Neuron (in vitro differentiated cells): ENCODE data around the gene SLC17A5.
"Not testable (repeated sequence)": the region's sequence is repeated elsewhere in the genome, so short reads cannot be mapped to it uniquely, and the experiment has no call there.

Experiments
- H2AFZ ChIP-seq: one replicate; pipeline ENCODE4 v1.6.1; 2013; ENCODE audit warnings: low read depth, mild to moderate bottlenecking, inconsistent platforms, low read length, moderate library complexity
- H3K27me3 ChIP-seq: one replicate; pipeline ENCODE4 v1.6.1; 2013; ENCODE audit warnings: low read length; ENCODE audit not compliant: insufficient read depth
- H3K36me3 ChIP-seq: one replicate; pipeline ENCODE4 v1.6.1; 2013; ENCODE audit warnings: low read length; ENCODE audit not compliant: insufficient read depth
- H3K4me1 ChIP-seq: one replicate; pipeline ENCODE4 v1.6.1; 2013; ENCODE audit warnings: low read length; ENCODE audit not compliant: insufficient read depth
- H3K4me3 ChIP-seq: 2 replicates; pipeline ENCODE4 v1.5.1; 2013; ENCODE audit warnings: mild to moderate bottlenecking, low read length, moderate library complexity
- H3K9me3 ChIP-seq: one replicate; pipeline ENCODE4 v1.6.1; 2013; ENCODE audit warnings: low read length

SLC17A5 gene

GRCh38 chr6:73562558-73562957 lies 91.2 kb downstream of the SLC17A5 start:
- Histone ChIP-seq H3K9me3 (no peaks in the 10 kb centered on the region), H3K27me3 (no peaks in the 10 kb centered on the region), H3K4me1 (peaks cover 41% of the 10 kb centered on the region), H3K4me3 (no peak overlapping the region), H2AFZ (no peak overlapping the region), H3K36me3 (no peaks in the 10 kb centered on the region)

GRCh38 chr6:73560853-73561407 lies 92.9 kb downstream of the SLC17A5 start:
- Histone ChIP-seq H3K9me3 (no peaks in the 10 kb centered on the region), H3K27me3 (no peaks in the 10 kb centered on the region), H3K4me1 (peaks cover 40% of the 10 kb centered on the region), H3K36me3 (no peaks in the 10 kb centered on the region), H3K4me3 (no peak overlapping the region), H2AFZ (peak overlapping the region; percentile 80)

GRCh38 chr6:73560182-73560732 lies 93.5 kb downstream of the SLC17A5 start:
- H3K27me3 ChIP-seq, result no peaks in the 10 kb centered on the region
- H3K4me3 ChIP-seq, result no peak overlapping the region
- H2AFZ ChIP-seq, result peak overlapping the region; percentile 80
- H3K9me3 ChIP-seq, result no peaks in the 10 kb centered on the region
- H3K4me1 ChIP-seq, result peaks cover 33% of the 10 kb centered on the region
- H3K36me3 ChIP-seq, result no peaks in the 10 kb centered on the region

DNA sequence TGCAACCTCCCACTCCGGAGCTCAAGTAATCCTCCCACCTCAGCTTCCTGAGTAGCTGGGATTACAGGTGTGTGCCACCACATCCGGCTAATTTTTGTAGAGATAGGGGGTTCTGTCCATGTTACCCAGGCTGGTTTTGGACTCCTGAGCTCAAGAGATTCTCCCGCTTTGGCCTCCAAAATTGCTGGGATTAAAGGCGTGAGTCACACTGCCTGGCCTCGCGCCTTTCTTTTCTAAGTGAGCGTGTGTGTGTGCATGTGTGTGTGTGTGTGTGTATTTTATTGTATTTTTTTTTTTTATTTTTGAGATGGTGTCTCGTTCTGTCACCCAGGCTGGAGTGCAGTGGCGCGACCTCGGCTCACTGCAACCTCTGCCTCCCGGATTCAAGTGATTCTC lies 94.4 kb downstream of the SLC17A5 start:
- H3K9me3 ChIP-seq, H3K27me3 ChIP-seq, H3K36me3 ChIP-seq, H2AFZ ChIP-seq, H3K4me3 ChIP-seq: not testable (repeated sequence)
- peaks cover 29% of the 10 kb centered on the region for H3K4me1 ChIP-seq

- Histone ChIP-seq H3K4me1 (peaks cover 29% of the 10 kb centered on the region), H3K27me3 (no peaks in the 10 kb centered on the region), H2AFZ (no peak overlapping the region), H3K9me3 (no peaks in the 10 kb centered on the region), H3K36me3 (no peaks in the 10 kb centered on the region), H3K4me3 (no peak overlapping the region)
Observed at GRCh38 chr6:73558624-73559398, 95.0 kb downstream of the SLC17A5 start.

DNA sequence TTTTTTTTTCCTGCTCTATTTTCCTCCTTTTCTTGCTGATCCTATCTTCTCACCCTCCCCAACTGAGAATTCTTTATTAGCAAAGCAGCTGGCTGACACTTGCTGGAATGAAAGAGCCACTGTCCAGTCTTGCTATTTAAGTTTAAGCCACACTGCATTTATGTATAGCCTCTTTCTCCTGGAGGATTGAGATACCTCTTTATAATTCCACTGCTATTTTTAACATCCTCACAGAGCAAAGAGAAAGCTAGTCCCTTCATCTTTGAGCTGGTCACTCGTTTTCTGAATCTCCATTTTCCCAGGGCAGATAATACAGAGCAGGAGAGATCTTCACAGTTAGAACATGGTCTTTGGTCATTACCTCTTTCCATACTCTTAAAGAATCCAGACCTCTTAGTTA lies 97.0 kb downstream of the SLC17A5 start:
- H3K27me3 ChIP-seq, result no peaks in the 10 kb centered on the region
- H2AFZ ChIP-seq, result peak overlapping the region; percentile 87
- H3K4me3 ChIP-seq, result no peak overlapping the region
- no peaks in the 10 kb centered on the region for H3K9me3 ChIP-seq
- H3K4me1 ChIP-seq, result peaks cover 29% of the 10 kb centered on the region
- no peaks in the 10 kb centered on the region for H3K36me3 ChIP-seq

DNA sequence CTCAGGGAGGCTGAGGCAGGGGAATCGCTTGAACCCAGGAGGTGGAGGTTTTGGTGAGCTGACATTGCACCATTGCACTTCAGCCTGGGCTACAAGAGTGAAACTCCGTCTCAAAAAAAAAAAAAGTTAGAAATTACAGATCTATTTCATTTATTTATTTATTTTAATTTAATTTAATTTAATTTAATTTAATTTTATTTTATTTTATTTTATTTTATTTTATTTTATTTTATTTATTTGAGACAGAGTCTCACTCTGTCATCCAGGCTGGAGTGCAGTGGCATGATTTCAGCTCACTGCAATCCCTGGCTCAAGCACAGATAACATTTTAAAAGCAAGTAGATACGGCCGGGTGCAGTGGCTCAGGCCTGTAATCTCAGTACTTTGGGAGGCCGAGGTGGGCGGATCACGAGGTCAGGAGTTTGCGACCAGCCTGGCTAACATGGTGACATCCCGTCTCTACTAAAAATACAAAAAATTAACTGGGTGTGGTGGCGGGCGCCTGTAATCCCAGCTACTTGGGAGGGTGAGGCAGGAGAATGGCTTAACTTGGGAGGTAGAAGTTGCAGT lies 98.3 kb downstream of the SLC17A5 start:
- H3K4me3 ChIP-seq, H3K9me3 ChIP-seq, H3K36me3 ChIP-seq, H2AFZ ChIP-seq, H3K27me3 ChIP-seq: not testable (repeated sequence)
- peaks cover 24% of the 10 kb centered on the region for H3K4me1 ChIP-seq

DNA sequence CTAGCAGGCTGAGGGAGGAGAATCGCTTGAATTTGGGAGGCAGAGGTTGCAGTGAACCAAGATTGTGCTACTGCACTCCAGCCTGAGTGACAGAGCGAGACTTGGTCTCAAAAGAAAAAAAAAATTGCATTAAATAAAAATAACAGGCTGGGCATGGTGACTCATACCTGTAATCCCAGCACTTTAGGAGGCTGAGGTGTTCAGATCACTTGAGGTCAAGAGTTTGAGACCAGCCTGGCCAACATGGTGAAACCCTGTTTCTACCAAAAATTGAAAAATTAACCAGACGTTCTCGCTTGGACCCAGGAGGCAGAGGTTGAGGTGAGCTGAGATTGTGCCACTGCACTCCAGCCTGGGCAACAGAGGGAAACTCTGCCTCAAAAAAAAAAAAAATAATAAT lies 102.7 kb downstream of the SLC17A5 start:
- H2AFZ ChIP-seq, H3K4me3 ChIP-seq, H3K4me1 ChIP-seq, H3K36me3 ChIP-seq, H3K27me3 ChIP-seq, H3K9me3 ChIP-seq: not testable (repeated sequence)

- Histone ChIP-seq H3K4me3 (no peak overlapping the region), H3K9me3 (no peaks in the 10 kb centered on the region), H3K27me3 (no peaks in the 10 kb centered on the region), H3K36me3 (no peaks in the 10 kb centered on the region), H2AFZ (no peak overlapping the region), H3K4me1 (no peaks in the 10 kb centered on the region)
Observed at GRCh38 chr6:73548458-73549446, 105.0 kb downstream of the SLC17A5 start.

GRCh38 chr6:73547036-73547435 lies 106.8 kb downstream of the SLC17A5 start:
- Histone ChIP-seq H3K36me3 (no peaks in the 10 kb centered on the region), H3K4me3 (no peak overlapping the region), H3K9me3 (no peaks in the 10 kb centered on the region), H2AFZ (no peak overlapping the region), H3K4me1 (no peaks in the 10 kb centered on the region), H3K27me3 (no peaks in the 10 kb centered on the region)
